Measurements from ENCODE around the gene ORMDL1. TPM values are rescaled to one million over a fixed set of nuclear protein-coding genes. Genes with fewer than 3 reads are reported as not detected.
"Not testable (repeated sequence)": the region's sequence is repeated elsewhere in the genome, so short reads cannot be mapped to it uniquely, and the experiment has no call there.

ORMDL1 gene
- polyA plus RNA-seq, 3 donors = 76.4 to 204 (median 93.2) TPM

DNA sequence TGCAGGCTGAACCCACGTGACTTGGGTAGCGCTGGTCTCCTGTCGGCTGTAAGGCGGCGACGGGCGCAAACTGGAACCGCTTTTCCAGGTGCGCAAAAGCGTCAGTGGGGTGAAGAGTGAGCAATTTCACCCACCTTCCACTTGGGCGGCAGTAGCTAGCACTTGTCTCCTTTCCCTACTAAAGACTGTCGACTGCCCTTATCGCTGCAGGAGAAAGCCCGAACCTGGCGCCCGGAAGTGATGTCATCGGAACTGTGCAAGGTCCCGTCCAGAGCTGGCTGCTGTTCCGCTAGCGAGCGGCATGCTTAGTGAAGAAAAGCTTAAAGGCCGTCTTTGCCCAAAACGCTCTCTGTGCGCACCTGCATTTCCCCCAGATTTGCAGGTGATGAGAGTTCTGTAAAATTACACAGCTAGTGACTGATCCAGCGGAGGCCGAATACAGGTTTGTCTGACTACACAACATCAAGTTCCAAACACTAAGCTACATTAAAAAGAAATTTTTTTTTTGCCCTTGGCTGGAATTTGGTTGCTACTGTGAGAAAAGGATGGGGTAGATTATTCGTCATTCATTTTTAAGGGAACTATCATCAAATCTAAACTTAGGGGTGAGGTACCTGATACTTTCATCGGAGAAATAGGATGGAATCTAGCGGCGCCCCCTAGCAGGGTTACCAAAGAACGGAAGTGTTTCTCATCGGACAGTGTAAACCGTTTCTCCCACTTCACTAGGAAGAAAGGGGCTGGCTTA is 21.4 kb downstream of the ORMDL1 start, which contains the start of gene OSGEPL1:
Gene OSGEPL1, minus strand, starts transcription at position 242 of the 748 bp plus-strand sequence. CDS start 1,152 bp downstream, outside the sequence.
- no peaks in the 10 kb centered on the region for H3K9me3 ChIP-seq (replicated peaks in 1 of 2; ENCODE audit: control insufficient read depth in 1 of 2, insufficient read depth in 1 of 2, low read length in 2 of 2)
- peak within 1 kb of the TSS; percentile 84 to 95 (median 92) for H3K27ac Mint-ChIP-seq
- DNase-seq = peak; percentile 79 to 83 (median 80)

DNA sequence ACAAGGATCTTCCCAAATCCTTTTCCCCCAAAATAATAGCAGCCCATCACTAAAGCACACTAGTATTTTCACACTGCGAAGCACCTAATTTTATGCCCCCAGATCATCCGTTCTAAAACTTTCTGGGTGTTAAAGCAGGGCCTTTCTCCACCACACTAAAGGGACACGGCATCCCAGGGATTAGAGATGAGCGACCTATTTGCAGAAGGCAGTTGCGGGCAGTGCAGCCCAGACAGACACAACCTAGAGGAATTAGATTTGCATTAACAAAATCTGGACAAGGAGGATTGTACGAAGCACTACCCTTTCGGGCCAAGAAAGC is 21.9 kb downstream of the ORMDL1 start:
- no peaks in the 10 kb centered on the region for H3K9me3 Mint-ChIP-seq
- peak overlapping the region; percentile 84 to 95 (median 92) for H3K27ac Mint-ChIP-seq
- DNase-seq = no peak
- peak overlapping the region; percentile 84 for H3K4me2 ChIP-seq (replicated peaks; ENCODE audit: extremely low read depth, low read length, poor library complexity, severe bottlenecking)
- H3K4me1 ChIP-seq (ENCODE audit: control insufficient read depth in 1 of 2, insufficient read depth in 2 of 2, low read length in 2 of 2) = peaks cover 10 to 14% of the 10 kb centered on the region in 2 donors
- peak overlapping the region; percentile 90 to 97 for H3K4me3 Mint-ChIP-seq
- intact Hi-C loops (cut with micrococcal nuclease) = no loop called here
- H3K4me1 Mint-ChIP-seq = peaks cover 7% of the 10 kb centered on the region
- H3K9ac ChIP-seq (ENCODE audit: insufficient read depth, low read length, poor library complexity, severe bottlenecking) = peak overlapping the region; percentile 70
- H3K4me3 ChIP-seq (replicated peaks in 1 of 3; ENCODE audit: low read depth in 2 of 3, low read length in 3 of 3) = peak overlapping the region; percentile 86 to 90 (median 88)
- H3K27me3 ChIP-seq (ENCODE audit: control insufficient read depth in 2 of 2, insufficient read depth in 2 of 2, low read length in 2 of 2) = no peaks in the 10 kb centered on the region
- H3K36me3 ChIP-seq (replicated peaks in 1 of 2; ENCODE audit: control insufficient read depth in 1 of 2, insufficient read depth in 2 of 2, low read length in 2 of 2) = peaks cover 4 to 12% of the 10 kb centered on the region in 2 donors
- H3K36me3 Mint-ChIP-seq = peaks cover 10 to 15% of the 10 kb centered on the region in 2 donors
- H3K27ac ChIP-seq (ENCODE audit: low read depth in 1 of 2, low read length in 2 of 2) = peak overlapping the region; percentile 66 to 86
- no peaks in the 10 kb centered on the region for H3K9me3 ChIP-seq (replicated peaks in 1 of 2; ENCODE audit: control insufficient read depth in 1 of 2, insufficient read depth in 1 of 2, low read length in 2 of 2)
- no peaks in the 10 kb centered on the region for H4K20me1 ChIP-seq (ENCODE audit: insufficient read depth, low read length)
- TF ChIP-seq, protein P1, sequence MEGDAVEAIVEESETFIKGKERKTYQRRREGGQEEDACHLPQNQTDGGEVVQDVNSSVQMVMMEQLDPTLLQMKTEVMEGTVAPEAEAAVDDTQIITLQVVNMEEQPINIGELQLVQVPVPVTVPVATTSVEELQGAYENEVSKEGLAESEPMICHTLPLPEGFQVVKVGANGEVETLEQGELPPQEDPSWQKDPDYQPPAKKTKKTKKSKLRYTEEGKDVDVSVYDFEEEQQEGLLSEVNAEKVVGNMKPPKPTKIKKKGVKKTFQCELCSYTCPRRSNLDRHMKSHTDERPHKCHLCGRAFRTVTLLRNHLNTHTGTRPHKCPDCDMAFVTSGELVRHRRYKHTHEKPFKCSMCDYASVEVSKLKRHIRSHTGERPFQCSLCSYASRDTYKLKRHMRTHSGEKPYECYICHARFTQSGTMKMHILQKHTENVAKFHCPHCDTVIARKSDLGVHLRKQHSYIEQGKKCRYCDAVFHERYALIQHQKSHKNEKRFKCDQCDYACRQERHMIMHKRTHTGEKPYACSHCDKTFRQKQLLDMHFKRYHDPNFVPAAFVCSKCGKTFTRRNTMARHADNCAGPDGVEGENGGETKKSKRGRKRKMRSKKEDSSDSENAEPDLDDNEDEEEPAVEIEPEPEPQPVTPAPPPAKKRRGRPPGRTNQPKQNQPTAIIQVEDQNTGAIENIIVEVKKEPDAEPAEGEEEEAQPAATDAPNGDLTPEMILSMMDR (IDR thresholded peaks at IDR 0.05) = no peak
- 0% methylated on average over 6 of the region's 7 CpGs for WGBS (ENCODE audit: insufficient coverage)
- H2AFZ ChIP-seq (ENCODE audit: insufficient read depth, low read depth, low read length, poor library complexity, severe bottlenecking) = peak overlapping the region; percentile 93
- H3K79me2 ChIP-seq (ENCODE audit: insufficient read depth, low read length) = no peaks in the 10 kb centered on the region
- H3K27me3 Mint-ChIP-seq (ENCODE audit: low read depth in 3 of 3) = peaks cover 0 to 2% (median 0%) of the 10 kb centered on the region in 3 donors

More for the DNA sequence above, 21.4 kb downstream of the ORMDL1 start, which contains the start of gene OSGEPL1:
- peak within 1 kb of the TSS; percentile 86 to 90 (median 88) for H3K4me3 ChIP-seq (replicated peaks in 1 of 3; ENCODE audit: low read depth in 2 of 3, low read length in 3 of 3)
- H2AFZ ChIP-seq (ENCODE audit: insufficient read depth, low read depth, low read length, poor library complexity, severe bottlenecking) = peak within 1 kb of the TSS; percentile 93
- under 1% methylated on average over 17 of the region's 33 CpGs for WGBS (ENCODE audit: insufficient coverage)
- peaks cover 6 to 17% of the 10 kb centered on the region in 2 donors for H3K36me3 ChIP-seq (replicated peaks in 1 of 2; ENCODE audit: control insufficient read depth in 1 of 2, insufficient read depth in 2 of 2, low read length in 2 of 2)
- peak within 1 kb of the TSS; percentile 84 for H3K4me2 ChIP-seq (replicated peaks; ENCODE audit: extremely low read depth, low read length, poor library complexity, severe bottlenecking)
- no peaks in the 10 kb centered on the region for H3K27me3 ChIP-seq (ENCODE audit: control insufficient read depth in 2 of 2, insufficient read depth in 2 of 2, low read length in 2 of 2)
- H4K20me1 ChIP-seq (ENCODE audit: insufficient read depth, low read length) = no peaks in the 10 kb centered on the region
- TF ChIP-seq, protein P1 (IDR thresholded peaks at IDR 0.05) = peak; percentile 60
- intact Hi-C loops (cut with micrococcal nuclease) = no loop called here
- H3K4me1 ChIP-seq (ENCODE audit: control insufficient read depth in 1 of 2, insufficient read depth in 2 of 2, low read length in 2 of 2) = peaks cover 10 to 14% of the 10 kb centered on the region in 2 donors
- Mint-ChIP-seq H3K4me1 (peaks cover 7% of the 10 kb centered on the region), H3K36me3 (peaks cover 11 to 16% of the 10 kb centered on the region in 2 donors), H3K4me3 (peak within 1 kb of the TSS; percentile 90 to 97), H3K27me3 (ENCODE audit: low read depth in 3 of 3) (peaks cover 0 to 2% (median 0%) of the 10 kb centered on the region in 3 donors), H3K9me3 (no peaks in the 10 kb centered on the region)
- peak within 1 kb of the TSS; percentile 66 to 86 for H3K27ac ChIP-seq (ENCODE audit: low read depth in 1 of 2, low read length in 2 of 2)
- peak within 1 kb of the TSS; percentile 70 for H3K9ac ChIP-seq (ENCODE audit: insufficient read depth, low read length, poor library complexity, severe bottlenecking)
- H3K79me2 ChIP-seq (ENCODE audit: insufficient read depth, low read length) = no peaks in the 10 kb centered on the region

DNA sequence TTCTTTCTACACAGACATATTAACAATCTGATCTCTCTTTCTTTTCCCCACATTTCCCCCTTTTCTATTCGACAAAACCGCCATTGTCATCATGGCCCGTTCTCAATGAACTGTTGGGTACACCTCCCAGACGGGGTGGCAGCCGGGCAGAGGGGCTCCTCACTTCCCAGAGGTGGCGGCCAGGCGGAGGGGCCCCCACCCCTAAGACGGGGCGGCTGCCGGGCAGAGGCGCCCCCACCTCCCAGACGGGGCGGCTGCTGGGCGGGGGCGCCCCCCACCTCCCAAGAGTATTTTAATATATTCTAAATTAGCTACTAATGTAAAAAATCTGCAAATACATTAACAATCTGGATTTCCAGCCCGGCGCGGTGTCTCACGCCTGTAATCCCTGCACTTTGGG is 24.0 kb downstream of the ORMDL1 start:
- H3K4me2 ChIP-seq (replicated peaks; ENCODE audit: extremely low read depth, low read length, poor library complexity, severe bottlenecking); H3K79me2 ChIP-seq (ENCODE audit: insufficient read depth, low read length); H3K4me3 Mint-ChIP-seq; H3K36me3 ChIP-seq (replicated peaks in 1 of 2; ENCODE audit: control insufficient read depth in 1 of 2, insufficient read depth in 2 of 2, low read length in 2 of 2); H3K9ac ChIP-seq (ENCODE audit: insufficient read depth, low read length, poor library complexity, severe bottlenecking); intact Hi-C loops (cut with micrococcal nuclease); H4K20me1 ChIP-seq (ENCODE audit: insufficient read depth, low read length); H3K27ac ChIP-seq (ENCODE audit: low read depth in 1 of 2, low read length in 2 of 2); H3K4me3 ChIP-seq (replicated peaks in 1 of 3; ENCODE audit: low read depth in 2 of 3, low read length in 3 of 3); DNase-seq; H2AFZ ChIP-seq (ENCODE audit: insufficient read depth, low read depth, low read length, poor library complexity, severe bottlenecking); H3K9me3 ChIP-seq (replicated peaks in 1 of 2; ENCODE audit: control insufficient read depth in 1 of 2, insufficient read depth in 1 of 2, low read length in 2 of 2); H3K9me3 Mint-ChIP-seq; H3K27ac Mint-ChIP-seq; H3K27me3 Mint-ChIP-seq (ENCODE audit: low read depth in 3 of 3); H3K4me1 Mint-ChIP-seq; H3K27me3 ChIP-seq (ENCODE audit: control insufficient read depth in 2 of 2, insufficient read depth in 2 of 2, low read length in 2 of 2): not testable (repeated sequence)
- peaks cover 7 to 10% of the 10 kb centered on the region in 2 donors for H3K36me3 Mint-ChIP-seq
- WGBS (ENCODE audit: insufficient coverage) = no CpG with 5 or more reads among the region's 19 CpGs
- peaks cover 10 to 14% of the 10 kb centered on the region in 2 donors for H3K4me1 ChIP-seq (ENCODE audit: control insufficient read depth in 1 of 2, insufficient read depth in 2 of 2, low read length in 2 of 2)
